Stimulated activated CD4-positive, alpha-beta T cell treated with anti-CD3 and anti-CD28 coated beads, TNF-alpha, amount 100 ng/mL, for 4 hours (primary cell): ENCODE results near the gene ENDOV.

Experiments
- DNase-seq, 3 experiments: peaks; one replicate each; pipeline ENCODE4 v3.0.0-alpha.2; 2020; ENCODE audit warnings: low read depth in 3 of 3

The ENDOV gene

GRCh38 chr17:80485846-80486245, 70.9 kb downstream of the ENDOV start:
- no peak for DNase-seq

GRCh38 chr17:80486692-80487091, 71.7 kb downstream of the ENDOV start:
- DNase-seq, result no peak

- DNase-seq, result no peak
These were observed 72.5 kb downstream of the ENDOV start for GRCh38 chr17:80487511-80487910.
